ENCODE results near the gene CRTC2.

The CRTC2 gene

DNA sequence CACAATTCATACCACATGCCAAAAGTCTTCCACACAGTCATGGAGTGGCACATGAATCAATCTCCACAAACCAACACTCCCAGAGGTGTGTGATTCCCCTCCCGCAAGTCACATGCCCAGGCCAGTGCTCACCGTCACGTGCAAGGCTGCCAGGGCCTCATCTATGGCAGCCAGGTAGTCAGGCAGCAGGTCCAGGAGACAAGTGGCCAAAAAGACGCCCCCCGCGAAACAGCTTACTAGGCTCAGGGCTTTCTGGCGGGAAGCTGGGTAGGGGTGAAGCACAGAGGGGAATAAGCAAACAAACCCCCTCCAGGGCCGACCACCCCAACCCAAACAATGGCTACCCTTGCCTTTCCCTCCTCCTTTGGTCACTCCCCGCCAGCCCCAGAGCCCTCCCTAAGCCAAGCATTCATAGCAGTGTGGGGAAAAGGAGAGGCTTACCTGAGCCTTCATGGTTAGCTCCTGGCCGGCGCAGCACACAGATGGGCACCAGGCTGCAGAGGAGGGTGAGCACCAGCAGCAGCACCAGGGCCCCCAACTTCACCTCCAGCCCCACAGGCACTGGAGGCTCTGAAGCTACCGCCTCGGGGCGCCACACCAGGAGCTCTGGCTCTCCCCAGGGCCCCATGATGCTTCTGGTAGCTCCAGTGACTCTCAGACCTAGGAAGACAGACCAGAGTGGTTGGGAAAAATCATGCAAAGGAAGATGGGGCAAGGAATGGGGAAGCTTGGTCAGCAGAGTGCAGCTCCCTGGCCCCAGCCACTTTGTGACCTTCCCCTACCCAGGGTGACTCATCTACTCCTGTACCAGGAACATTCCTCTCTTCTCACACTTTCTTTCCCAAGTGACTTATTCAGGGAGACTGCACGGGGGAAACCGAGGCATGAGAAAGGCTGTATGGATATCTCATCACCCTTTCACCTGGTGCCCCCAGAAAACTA, 3.9 kb upstream of the CRTC2 start:
- TF ChIP-seq, protein P1, sequence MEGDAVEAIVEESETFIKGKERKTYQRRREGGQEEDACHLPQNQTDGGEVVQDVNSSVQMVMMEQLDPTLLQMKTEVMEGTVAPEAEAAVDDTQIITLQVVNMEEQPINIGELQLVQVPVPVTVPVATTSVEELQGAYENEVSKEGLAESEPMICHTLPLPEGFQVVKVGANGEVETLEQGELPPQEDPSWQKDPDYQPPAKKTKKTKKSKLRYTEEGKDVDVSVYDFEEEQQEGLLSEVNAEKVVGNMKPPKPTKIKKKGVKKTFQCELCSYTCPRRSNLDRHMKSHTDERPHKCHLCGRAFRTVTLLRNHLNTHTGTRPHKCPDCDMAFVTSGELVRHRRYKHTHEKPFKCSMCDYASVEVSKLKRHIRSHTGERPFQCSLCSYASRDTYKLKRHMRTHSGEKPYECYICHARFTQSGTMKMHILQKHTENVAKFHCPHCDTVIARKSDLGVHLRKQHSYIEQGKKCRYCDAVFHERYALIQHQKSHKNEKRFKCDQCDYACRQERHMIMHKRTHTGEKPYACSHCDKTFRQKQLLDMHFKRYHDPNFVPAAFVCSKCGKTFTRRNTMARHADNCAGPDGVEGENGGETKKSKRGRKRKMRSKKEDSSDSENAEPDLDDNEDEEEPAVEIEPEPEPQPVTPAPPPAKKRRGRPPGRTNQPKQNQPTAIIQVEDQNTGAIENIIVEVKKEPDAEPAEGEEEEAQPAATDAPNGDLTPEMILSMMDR (conservative IDR thresholded peaks at IDR 0.05; ENCODE audit: low read length) = no peak
- H3K4me3 ChIP-seq (ENCODE audit: low read length) = peak overlapping the region; percentile 86
- DNase-seq (ENCODE audit: low read depth) = peak; percentile 68

DNA sequence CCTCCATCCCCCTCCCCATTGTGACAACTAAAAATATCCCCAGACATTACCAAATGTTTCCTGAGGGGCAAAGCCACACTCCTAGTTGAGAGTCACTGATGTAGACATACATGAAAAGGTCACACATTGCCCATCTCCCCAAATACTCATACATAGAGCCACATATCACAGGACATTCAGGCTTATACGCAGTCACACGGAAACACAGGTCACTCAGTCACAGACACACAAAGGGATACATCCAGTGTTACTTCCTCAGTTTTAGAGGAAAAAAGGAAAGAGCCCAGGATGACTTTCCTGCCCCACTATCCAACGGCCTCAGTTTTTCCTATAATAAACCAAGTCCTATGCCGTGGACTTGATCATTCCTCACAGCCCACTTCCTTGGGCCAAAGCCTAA, 3.0 kb upstream of the CRTC2 start:
- H3K4me3 ChIP-seq (ENCODE audit: low read length) = no peak overlapping the region; the same call in 1 of the 2 replicates
- TF ChIP-seq, protein P1 (conservative IDR thresholded peaks at IDR 0.05; ENCODE audit: low read length) = no peak
- no peak for DNase-seq (ENCODE audit: low read depth)

GRCh38 chr1:153960206-153960605, 1.8 kb upstream of the CRTC2 start:
- H3K4me3 ChIP-seq (ENCODE audit: low read length) = no peak overlapping the region
- TF ChIP-seq, protein P1 (conservative IDR thresholded peaks at IDR 0.05; ENCODE audit: low read length) = no peak
- DNase-seq (ENCODE audit: low read depth) = no peak

- TF ChIP-seq, protein P1 (conservative IDR thresholded peaks at IDR 0.05; ENCODE audit: low read length) = no peak
- no peak for DNase-seq (ENCODE audit: low read depth)
- no peak overlapping the region for H3K4me3 ChIP-seq (ENCODE audit: low read length)
These were observed 1.0 kb upstream of the CRTC2 start for GRCh38 chr1:153959454-153959853.

DNA sequence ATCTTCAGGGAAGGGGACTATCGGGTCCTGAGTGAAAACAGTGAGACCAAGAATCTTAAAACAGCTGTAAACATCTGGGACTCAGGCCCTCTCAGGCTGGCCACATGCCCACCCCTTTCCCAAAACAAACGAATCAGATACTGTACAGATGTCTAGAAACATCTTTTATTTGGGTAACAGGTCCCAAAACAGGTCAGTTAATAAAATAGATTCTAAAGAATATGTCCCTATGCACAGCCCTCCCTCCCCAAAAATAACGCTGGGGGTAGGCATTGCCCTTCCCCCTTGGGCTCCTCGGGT, 499 bp upstream of the CRTC2 start:
- H3K4me3 ChIP-seq (ENCODE audit: low read length) = peak overlapping the region; percentile 38
- TF ChIP-seq, protein P1 (conservative IDR thresholded peaks at IDR 0.05; ENCODE audit: low read length) = no peak
- DNase-seq (ENCODE audit: low read depth) = peak; percentile 21

DNA sequence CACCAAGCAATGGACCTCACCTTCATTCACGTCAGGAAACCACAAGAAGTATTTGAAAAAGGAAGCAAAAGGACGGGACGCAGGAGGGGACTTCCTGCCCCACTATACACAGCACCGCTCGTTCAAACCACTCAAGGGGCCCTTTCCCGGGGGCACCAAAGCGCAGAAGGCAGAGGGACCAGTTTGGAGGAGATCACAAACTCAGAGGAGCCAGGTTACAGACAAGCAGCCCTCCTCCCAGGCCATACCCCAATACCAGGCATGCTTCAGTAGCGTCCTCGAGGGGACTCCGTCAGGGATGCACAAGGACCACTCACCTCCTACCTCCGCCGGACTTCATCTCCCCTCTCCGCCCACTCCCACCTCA, 685 bp downstream of the CRTC2 start:
- no peak for DNase-seq (ENCODE audit: low read depth)
- H3K4me3 ChIP-seq (ENCODE audit: low read length) = peak overlapping the region; percentile 96
- TF ChIP-seq, protein P1 (conservative IDR thresholded peaks at IDR 0.05; ENCODE audit: low read length) = no peak

All from AG10803 (cell line).